ENCODE data around the gene EYA2. TPM values are rescaled to one million over a fixed set of nuclear protein-coding genes. Genes with fewer than 3 reads are reported as not detected.

The EYA2 gene
- total and polyA plus RNA-seq, 4 donors, result 1.6 to 4.4 (median 2.1) TPM

GRCh38 chr20:46974669-46975434 is 80.2 kb downstream of the EYA2 start:
- Histone ChIP-seq H3K36me3 (ENCODE audit: control insufficient read depth in 4 of 4, insufficient read depth in 4 of 4, low read length in 4 of 4) (no peaks in the 10 kb centered on the region), H3K27ac (ENCODE audit: low read depth in 1 of 2, low read length in 1 of 2) (no peak overlapping the region), H3K27me3 (ENCODE audit: control insufficient read depth in 3 of 3, insufficient read depth in 3 of 3, low read length in 2 of 3) (peaks cover 0 to 4% (median 0%) of the 10 kb centered on the region in 3 donors), H3K4me1 (ENCODE audit: control insufficient read depth in 5 of 5, insufficient read depth in 5 of 5, low read length in 5 of 5) (peaks cover 0 to 9% (median 0%) of the 10 kb centered on the region in 5 donors), H3K4me3 (no peak overlapping the region), H3K9me3 (ENCODE audit: control insufficient read depth in 4 of 4, insufficient read depth in 3 of 4, low read length in 3 of 4) (no peaks in the 10 kb centered on the region), H3K9ac (ENCODE audit: insufficient read depth in 1 of 2, low read length in 2 of 2) (no peak overlapping the region)
- no peak for TF ChIP-seq CTCF (IDR thresholded peaks at IDR 0.05; ENCODE audit: control extremely low read depth, extremely low read depth)
- 85 to 87% methylated on average over 10 of the region's 10 CpGs for WGBS, 2 donors
- ATAC-seq (ENCODE audit: insufficient read depth, low FRiP score) (no peak), DNase-seq (no peak)

GRCh38 chr20:46975976-46976375 is 81.3 kb downstream of the EYA2 start:
- no peak for DNase-seq
- H3K4me1 ChIP-seq (ENCODE audit: control insufficient read depth in 5 of 5, insufficient read depth in 5 of 5, low read length in 5 of 5), result peaks cover 0 to 9% (median 0%) of the 10 kb centered on the region in 5 donors
- peaks cover 0 to 4% (median 0%) of the 10 kb centered on the region in 3 donors for H3K27me3 ChIP-seq (ENCODE audit: control insufficient read depth in 3 of 3, insufficient read depth in 3 of 3, low read length in 2 of 3)
- ATAC-seq (ENCODE audit: insufficient read depth, low FRiP score), result no peak
- no peaks in the 10 kb centered on the region for H3K9me3 ChIP-seq (ENCODE audit: control insufficient read depth in 4 of 4, insufficient read depth in 3 of 4, low read length in 3 of 4)
- TF ChIP-seq CTCF (IDR thresholded peaks at IDR 0.05; ENCODE audit: control extremely low read depth, extremely low read depth), result no peak
- 91 to 92% methylated on average over 6 of the region's 6 CpGs for WGBS, 2 donors
- no peak overlapping the region for H3K4me3 ChIP-seq
- H3K36me3 ChIP-seq (ENCODE audit: control insufficient read depth in 4 of 4, insufficient read depth in 4 of 4, low read length in 4 of 4), result no peaks in the 10 kb centered on the region
- no peak overlapping the region for H3K27ac ChIP-seq (ENCODE audit: low read depth in 1 of 2, low read length in 1 of 2)
- H3K9ac ChIP-seq (ENCODE audit: insufficient read depth in 1 of 2, low read length in 2 of 2), result no peak overlapping the region

GRCh38 chr20:46977204-46977603 is 82.6 kb downstream of the EYA2 start:
- ATAC-seq (ENCODE audit: insufficient read depth, low FRiP score) (no peak), DNase-seq (no peak)
- peaks cover 0 to 9% (median 0%) of the 10 kb centered on the region in 5 donors for H3K4me1 ChIP-seq (ENCODE audit: control insufficient read depth in 5 of 5, insufficient read depth in 5 of 5, low read length in 5 of 5)
- H3K9ac ChIP-seq (ENCODE audit: insufficient read depth in 1 of 2, low read length in 2 of 2), result no peak overlapping the region
- peaks cover 0 to under 1% (median under 1%) of the 10 kb centered on the region in 4 donors for H3K9me3 ChIP-seq (ENCODE audit: control insufficient read depth in 4 of 4, insufficient read depth in 3 of 4, low read length in 3 of 4)
- H3K27me3 ChIP-seq (ENCODE audit: control insufficient read depth in 3 of 3, insufficient read depth in 3 of 3, low read length in 2 of 3), result peaks cover 0 to 4% (median 0%) of the 10 kb centered on the region in 3 donors
- H3K4me3 ChIP-seq, result no peak overlapping the region
- TF ChIP-seq CTCF (IDR thresholded peaks at IDR 0.05; ENCODE audit: control extremely low read depth, extremely low read depth), result no peak
- no peak overlapping the region for H3K27ac ChIP-seq (ENCODE audit: low read depth in 1 of 2, low read length in 1 of 2)
- H3K36me3 ChIP-seq (ENCODE audit: control insufficient read depth in 4 of 4, insufficient read depth in 4 of 4, low read length in 4 of 4), result no peaks in the 10 kb centered on the region
